ENCODE data around the gene NTHL1.

NTHL1 gene

DNA sequence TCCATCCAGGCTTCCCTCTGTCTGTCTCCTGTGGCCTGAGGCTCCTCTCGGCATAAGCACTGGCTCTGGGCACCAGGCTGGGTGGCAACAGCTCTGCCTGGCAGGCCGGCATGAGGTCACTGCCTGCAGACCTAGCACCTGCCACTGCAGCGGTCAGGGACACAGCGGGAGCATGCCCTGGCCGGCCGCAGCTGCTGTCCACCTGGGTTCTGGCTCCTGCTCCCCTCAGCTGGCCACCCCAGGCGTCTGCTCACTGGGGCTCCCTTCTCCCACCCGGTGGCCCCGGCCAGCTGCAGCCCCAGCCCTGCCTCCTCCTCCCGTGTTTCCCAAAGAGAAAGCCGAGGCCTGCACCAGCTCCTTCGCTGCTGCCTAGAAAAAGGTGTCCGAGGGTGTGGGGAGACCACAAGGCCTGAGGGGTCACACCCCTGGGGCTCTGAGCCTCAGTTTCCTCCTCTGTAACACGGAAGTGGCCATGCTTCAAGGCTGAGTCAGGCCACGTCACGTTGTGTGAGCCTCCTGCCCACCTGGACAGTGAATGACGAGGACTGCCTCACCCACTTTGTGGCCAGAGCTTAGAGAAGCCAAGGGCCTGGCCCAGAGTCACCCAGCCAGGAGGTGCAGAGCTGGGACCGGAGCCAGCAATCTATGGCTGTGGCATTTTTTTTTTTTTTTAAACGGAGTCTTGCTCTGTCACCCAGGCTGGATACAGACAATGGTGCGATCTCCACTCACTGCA is 6.7 kb downstream of the NTHL1 start:
- peaks cover 14% of the 10 kb centered on the region for H3K4me1 ChIP-seq (ENCODE audit: control insufficient read depth, insufficient read depth, low read length)
- no peak overlapping the region for H3K9ac ChIP-seq (ENCODE audit: low read length)
- peaks cover 3% of the 10 kb centered on the region for H3K36me3 ChIP-seq (ENCODE audit: control insufficient read depth, insufficient read depth, low read length)
- H3K27me3 ChIP-seq (ENCODE audit: control insufficient read depth, insufficient read depth, low read length), result no peaks in the 10 kb centered on the region
- no peak overlapping the region for H3K27ac ChIP-seq (ENCODE audit: low read depth, low read length)
- no peak overlapping the region for H3K4me3 ChIP-seq (ENCODE audit: low read length)

DNA sequence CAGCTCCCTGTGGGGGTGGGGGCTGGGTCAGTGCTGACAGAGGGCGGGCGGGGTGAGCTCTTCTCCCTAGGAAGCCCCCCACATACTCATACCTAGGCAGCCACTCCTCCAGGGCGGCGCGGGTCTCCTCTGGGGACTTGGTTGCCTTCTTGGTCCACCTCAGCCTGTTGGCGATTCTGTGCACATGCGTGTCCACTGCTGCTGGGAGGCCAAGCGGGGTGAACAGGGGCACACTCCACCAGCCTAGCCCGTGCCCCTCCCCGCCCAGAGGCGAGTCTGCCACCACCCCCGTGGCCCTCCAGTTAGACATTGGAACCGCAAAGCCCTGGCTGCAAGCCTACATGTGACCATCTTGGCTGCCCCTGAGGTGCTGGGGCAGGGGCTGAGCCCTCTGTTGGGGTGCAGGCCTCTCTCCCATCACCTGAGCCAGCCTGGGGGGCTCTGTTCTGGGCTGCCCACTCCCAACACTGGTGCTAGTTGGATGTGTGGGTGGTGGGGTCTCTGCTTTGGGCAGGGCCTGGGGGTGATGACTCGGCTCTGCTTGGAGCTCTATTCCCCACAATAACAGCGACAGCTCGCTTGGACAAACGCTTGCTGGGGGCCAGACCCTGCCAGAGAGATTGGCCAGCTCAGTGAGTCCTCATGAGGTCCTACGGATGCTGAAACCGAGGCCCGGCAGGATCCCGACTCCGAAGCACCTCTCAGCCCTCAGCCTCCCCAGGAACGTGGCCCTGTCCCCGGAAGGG is 7.4 kb downstream of the NTHL1 start:
- Histone ChIP-seq H3K9ac (ENCODE audit: low read length) (no peak overlapping the region), H3K4me3 (ENCODE audit: low read length) (no peak overlapping the region), H3K27me3 (ENCODE audit: control insufficient read depth, insufficient read depth, low read length) (no peaks in the 10 kb centered on the region), H3K36me3 (ENCODE audit: control insufficient read depth, insufficient read depth, low read length) (peaks cover 3% of the 10 kb centered on the region), H3K4me1 (ENCODE audit: control insufficient read depth, insufficient read depth, low read length) (peaks cover 21% of the 10 kb centered on the region), H3K27ac (ENCODE audit: low read depth, low read length) (peak overlapping the region; percentile 30)

DNA sequence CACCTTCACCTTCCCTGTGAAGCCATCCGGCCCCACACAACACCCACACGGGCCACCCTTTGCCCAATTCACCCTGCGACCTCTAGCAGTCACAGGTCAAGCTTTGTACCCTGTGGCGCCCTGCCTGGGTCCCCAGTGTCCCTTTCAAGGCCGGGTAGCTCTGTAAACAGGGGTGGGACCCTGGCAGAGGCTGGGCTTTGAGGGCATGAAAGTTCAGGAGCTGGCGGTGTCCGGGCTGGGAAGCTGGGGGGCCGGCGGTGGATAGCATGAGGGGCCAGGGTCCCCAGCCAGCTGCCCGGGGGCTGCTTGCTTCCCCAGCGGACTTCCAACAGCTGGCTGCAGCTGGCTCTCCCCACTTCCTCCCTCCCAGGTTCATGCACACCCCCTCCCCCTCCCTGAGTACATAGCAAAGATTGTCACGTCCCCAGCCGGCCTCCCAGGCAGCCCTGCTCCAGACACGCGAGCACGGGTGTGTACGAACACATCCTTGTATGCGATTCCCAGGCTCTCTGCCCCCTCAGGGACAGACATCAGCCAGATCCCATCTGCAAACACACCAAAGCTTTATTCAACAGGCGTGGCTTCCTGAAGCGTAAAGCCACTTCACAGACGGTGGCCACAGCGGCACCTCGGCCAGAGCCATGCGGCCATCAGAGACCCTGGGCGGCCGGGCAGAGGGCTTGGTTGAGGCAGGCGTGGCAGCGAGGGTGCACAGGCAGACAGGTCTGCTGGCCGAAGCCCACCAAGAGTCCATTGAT is 8.2 kb downstream of the NTHL1 start:
- no peaks in the 10 kb centered on the region for H3K27me3 ChIP-seq (ENCODE audit: control insufficient read depth, insufficient read depth, low read length)
- H3K27ac ChIP-seq (ENCODE audit: low read depth, low read length), result peak overlapping the region; percentile 77
- H3K9ac ChIP-seq (ENCODE audit: low read length), result peak overlapping the region; percentile 30
- peaks cover 3% of the 10 kb centered on the region for H3K36me3 ChIP-seq (ENCODE audit: control insufficient read depth, insufficient read depth, low read length)
- H3K4me3 ChIP-seq (ENCODE audit: low read length), result no peak overlapping the region
- peaks cover 26% of the 10 kb centered on the region for H3K4me1 ChIP-seq (ENCODE audit: control insufficient read depth, insufficient read depth, low read length)

DNA sequence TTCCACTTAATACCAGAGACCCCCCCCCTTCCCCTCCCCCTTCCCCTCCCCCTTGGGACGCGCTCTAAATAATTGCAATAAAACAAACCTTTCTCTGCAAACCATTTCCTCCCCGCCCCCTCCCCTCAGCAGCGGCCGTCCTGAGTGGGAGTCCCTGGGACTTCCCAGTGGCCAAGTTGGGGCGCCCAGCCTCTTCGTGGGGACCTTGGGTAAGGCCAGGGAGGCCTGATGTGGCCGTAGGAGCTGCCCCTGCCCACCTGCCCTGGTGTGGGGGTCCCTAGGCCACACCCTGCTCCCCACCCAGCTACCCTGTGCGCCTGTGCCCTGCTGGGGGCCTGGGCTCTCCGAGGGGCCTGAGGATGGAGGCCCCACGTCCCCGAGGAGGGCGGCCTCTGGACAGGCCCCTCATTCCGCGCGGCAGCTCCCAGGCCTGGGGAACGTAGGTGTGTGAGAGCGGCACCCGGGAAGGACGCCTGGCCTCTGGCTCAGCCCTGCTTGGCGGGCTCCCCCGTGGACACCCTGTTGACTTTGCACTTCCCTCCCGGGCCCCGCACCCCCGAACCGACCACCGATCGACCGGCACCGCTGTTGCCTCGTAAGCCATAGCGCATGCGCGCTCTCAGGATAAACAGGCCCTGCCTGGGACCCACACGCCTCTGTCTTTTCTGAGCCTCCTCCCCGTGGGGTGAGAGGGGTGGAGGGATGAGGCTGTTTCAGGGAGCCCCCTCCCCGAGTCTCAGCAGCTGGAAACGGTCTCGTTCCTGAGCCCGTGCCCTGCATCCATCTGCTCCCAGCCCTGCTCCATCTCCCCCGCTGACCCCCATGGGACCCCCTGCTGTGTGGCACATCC is 9.0 kb downstream of the NTHL1 start:
- Histone ChIP-seq H3K4me3 (ENCODE audit: low read length) (peak overlapping the region; percentile 27), H3K4me1 (ENCODE audit: control insufficient read depth, insufficient read depth, low read length) (peaks cover 31% of the 10 kb centered on the region), H3K27ac (ENCODE audit: low read depth, low read length) (peak overlapping the region; percentile 77), H3K27me3 (ENCODE audit: control insufficient read depth, insufficient read depth, low read length) (no peaks in the 10 kb centered on the region), H3K9ac (ENCODE audit: low read length) (peak overlapping the region; percentile 30), H3K36me3 (ENCODE audit: control insufficient read depth, insufficient read depth, low read length) (peaks cover 3% of the 10 kb centered on the region)

DNA sequence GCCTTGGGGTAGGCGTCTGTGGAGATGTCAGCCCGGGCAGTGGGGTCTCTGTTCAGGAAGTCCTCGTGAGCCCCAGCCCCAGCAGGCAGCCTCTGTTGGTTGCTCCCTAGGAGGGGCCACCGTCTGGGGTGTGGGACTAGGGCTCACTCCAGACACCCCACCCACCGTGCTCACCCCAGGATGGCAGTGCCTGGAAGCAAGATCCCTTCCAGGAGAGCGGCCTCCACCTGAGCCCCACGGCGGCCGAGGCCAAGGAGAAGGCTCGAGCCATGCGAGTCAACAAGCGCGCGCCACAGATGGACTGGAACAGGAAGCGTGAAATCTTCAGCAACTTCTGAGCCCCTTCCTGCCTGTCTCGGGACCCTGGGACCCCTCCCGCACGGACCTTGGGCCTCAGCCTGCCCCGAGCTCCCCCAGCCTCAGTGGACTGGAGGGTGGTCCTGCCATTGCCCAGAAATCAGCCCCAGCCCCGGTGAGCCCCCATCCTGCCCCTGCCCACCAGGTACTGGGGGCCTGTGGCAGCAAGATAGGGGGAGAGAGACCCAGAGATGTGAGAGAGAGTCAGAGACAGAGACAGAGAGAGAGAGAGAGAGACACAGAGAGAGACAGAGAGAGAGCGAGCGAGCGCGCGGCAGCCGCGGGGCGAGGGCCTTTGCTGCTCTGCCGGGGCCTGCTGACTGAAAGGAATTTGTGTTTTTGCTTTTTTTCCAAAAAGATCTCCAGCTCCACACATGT is 9.8 kb downstream of the NTHL1 start:
- peaks cover 3% of the 10 kb centered on the region for H3K36me3 ChIP-seq (ENCODE audit: control insufficient read depth, insufficient read depth, low read length)
- peak overlapping the region; percentile 21 for H3K9ac ChIP-seq (ENCODE audit: low read length)
- no peaks in the 10 kb centered on the region for H3K27me3 ChIP-seq (ENCODE audit: control insufficient read depth, insufficient read depth, low read length)
- no peak overlapping the region for H3K4me3 ChIP-seq (ENCODE audit: low read length)
- peaks cover 38% of the 10 kb centered on the region for H3K4me1 ChIP-seq (ENCODE audit: control insufficient read depth, insufficient read depth, low read length)
- H3K27ac ChIP-seq (ENCODE audit: low read depth, low read length), result peak overlapping the region; percentile 66

DNA sequence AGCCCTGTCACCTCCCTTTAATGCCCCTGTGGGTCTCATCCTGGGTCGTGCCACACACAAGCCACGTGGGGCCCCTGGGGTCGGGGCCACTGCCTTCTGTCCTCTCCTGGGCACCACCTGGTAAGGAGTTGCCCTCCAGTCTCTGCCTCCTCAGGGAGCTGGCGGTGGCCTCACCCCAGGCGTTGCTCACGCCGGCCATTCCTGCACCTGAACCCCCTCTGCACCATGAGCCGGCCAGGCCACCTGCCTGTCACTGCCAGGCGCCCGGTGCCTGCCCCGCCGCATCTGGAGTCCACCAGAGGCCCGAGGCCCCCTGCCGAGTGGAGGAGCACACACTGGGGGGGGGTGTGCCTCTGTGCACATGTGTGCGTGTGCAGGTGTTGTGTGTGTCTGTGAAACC is 10.5 kb downstream of the NTHL1 start:
- no peak overlapping the region for H3K4me3 ChIP-seq (ENCODE audit: low read length)
- peaks cover 40% of the 10 kb centered on the region for H3K4me1 ChIP-seq (ENCODE audit: control insufficient read depth, insufficient read depth, low read length)
- H3K36me3 ChIP-seq (ENCODE audit: control insufficient read depth, insufficient read depth, low read length), result peaks cover 3% of the 10 kb centered on the region
- H3K9ac ChIP-seq (ENCODE audit: low read length), result no peak overlapping the region
- H3K27ac ChIP-seq (ENCODE audit: low read depth, low read length), result no peak overlapping the region
- no peaks in the 10 kb centered on the region for H3K27me3 ChIP-seq (ENCODE audit: control insufficient read depth, insufficient read depth, low read length)

DNA sequence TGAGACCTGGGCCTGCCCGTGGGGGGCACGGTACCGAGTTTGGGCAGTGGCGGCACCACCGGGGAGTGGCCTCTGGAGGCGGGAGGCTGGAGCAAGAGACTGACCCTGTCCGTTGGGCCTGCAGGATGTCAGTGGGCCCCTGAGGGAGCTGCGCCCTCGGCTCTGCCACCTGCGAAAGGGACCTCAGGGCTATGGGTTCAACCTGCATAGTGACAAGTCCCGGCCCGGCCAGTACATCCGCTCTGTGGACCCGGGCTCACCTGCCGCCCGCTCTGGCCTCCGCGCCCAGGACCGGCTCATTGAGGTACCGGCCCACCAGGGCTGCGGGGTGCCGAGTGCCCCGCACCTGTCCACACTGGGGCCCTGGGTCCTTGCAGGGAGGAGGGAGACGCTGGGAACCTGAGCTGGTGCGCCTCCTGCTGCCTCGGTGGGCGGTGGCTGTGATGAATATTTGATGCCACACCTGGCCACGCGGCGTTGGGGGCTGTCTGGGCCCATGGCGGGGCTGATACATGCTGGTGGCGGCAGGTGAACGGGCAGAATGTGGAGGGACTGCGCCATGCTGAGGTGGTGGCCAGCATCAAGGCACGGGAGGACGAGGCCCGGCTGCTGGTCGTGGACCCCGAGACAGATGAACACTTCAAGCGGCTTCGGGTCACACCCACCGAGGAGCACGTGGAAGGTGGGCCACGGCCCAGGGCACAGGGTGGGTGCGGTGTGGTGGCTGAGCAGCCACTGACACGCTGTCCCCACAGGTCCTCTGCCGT is 11.3 kb downstream of the NTHL1 start:
- peak overlapping the region; percentile 78 for H3K27ac ChIP-seq (ENCODE audit: low read depth, low read length)
- peaks cover 3% of the 10 kb centered on the region for H3K36me3 ChIP-seq (ENCODE audit: control insufficient read depth, insufficient read depth, low read length)
- no peak overlapping the region for H3K4me3 ChIP-seq (ENCODE audit: low read length)
- H3K4me1 ChIP-seq (ENCODE audit: control insufficient read depth, insufficient read depth, low read length), result peaks cover 40% of the 10 kb centered on the region
- H3K9ac ChIP-seq (ENCODE audit: low read length), result no peak overlapping the region
- H3K27me3 ChIP-seq (ENCODE audit: control insufficient read depth, insufficient read depth, low read length), result no peaks in the 10 kb centered on the region

DNA sequence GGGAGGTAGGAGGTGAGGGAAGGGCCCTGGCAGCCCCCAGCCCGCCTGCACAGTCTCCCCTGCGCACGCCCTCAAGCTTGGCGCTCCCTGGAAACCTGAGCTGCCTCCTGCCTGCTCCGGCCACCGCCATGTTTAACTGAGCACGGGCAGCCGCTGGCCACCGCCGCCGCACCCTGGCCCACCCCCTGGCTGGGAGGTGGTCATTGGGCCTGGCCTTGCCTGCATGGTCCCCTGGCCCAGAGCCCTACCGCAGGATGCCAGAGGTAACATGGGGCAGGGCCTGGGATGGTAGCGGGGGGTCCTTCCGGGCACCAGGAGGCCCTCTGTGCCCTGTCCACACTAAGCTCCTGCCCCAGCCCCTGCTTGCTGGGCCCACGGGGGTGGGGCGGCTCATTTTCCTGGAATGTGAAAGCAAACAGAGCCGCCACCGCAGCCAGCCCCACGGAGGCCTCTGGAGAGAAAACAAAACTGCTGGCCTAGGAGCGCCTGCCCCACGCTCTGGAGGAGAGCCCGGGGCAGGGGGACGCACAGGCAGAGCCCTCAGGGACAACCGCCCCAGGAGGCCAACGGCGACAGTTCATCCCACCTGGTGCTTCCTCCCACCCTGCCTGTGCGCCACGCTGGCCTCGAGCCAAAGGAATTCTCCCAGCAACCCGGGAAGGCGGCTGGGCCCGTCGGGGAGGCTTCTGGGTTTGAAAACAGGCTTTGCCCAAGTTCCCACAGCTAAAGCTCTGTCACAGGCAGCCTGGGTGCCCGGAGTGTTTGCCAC is 12.0 kb downstream of the NTHL1 start:
- no peaks in the 10 kb centered on the region for H3K27me3 ChIP-seq (ENCODE audit: control insufficient read depth, insufficient read depth, low read length)
- H3K9ac ChIP-seq (ENCODE audit: low read length), result no peak overlapping the region
- peaks cover 40% of the 10 kb centered on the region for H3K4me1 ChIP-seq (ENCODE audit: control insufficient read depth, insufficient read depth, low read length)
- H3K36me3 ChIP-seq (ENCODE audit: control insufficient read depth, insufficient read depth, low read length), result peaks cover 3% of the 10 kb centered on the region
- H3K27ac ChIP-seq (ENCODE audit: low read depth, low read length), result peak overlapping the region; percentile 78
- H3K4me3 ChIP-seq (ENCODE audit: low read length), result peak overlapping the region; percentile 19

DNA sequence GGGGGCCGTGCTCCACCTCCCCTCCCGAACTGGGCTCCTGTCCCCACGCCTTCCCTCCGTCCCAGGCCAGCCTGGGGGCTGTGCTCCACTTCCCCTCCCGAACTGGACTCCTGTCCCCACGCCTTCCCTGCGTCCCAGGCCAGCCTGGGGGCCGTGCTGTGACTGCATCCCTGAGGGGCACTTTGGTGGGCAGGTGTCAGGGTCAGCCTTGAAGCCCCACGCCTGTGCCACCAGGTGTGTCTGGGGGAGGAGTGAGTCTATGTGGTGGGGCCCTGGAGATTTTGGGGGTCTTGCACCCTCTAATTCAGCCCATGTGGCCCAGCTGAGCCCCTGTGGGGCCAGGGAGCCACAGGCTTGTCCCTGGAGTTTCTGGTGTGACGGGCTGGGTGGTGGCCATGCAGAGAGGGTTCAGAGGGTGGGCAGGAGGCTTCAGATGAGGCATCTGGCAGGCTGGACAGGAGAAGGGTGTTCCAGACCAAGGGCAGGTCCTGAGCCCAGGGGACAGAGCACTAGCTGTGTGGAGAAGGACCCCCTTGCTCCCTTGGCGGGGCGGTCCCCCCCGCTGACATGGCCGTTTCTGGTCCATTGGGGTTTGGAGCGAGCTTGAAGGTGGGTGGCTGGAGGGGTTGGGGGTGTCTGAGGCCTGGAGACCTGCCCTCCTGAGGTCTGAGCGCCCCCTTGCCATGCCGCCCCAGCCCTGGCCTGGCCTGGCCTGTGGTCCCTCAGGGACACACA is 12.8 kb downstream of the NTHL1 start:
- Histone ChIP-seq H3K4me3 (ENCODE audit: low read length) (peak overlapping the region; percentile 14), H3K9ac (ENCODE audit: low read length) (no peak overlapping the region), H3K36me3 (ENCODE audit: control insufficient read depth, insufficient read depth, low read length) (peaks cover 3% of the 10 kb centered on the region), H3K27ac (ENCODE audit: low read depth, low read length) (peak overlapping the region; percentile 78), H3K27me3 (ENCODE audit: control insufficient read depth, insufficient read depth, low read length) (no peaks in the 10 kb centered on the region), H3K4me1 (ENCODE audit: control insufficient read depth, insufficient read depth, low read length) (peaks cover 40% of the 10 kb centered on the region)
